GM18511 (cell line): ENCODE results near the gene ACSM3.
"Not testable (repeated sequence)": the region's sequence is repeated elsewhere in the genome, so short reads cannot be mapped to it uniquely, and the experiment has no call there.

Source experiments
- ATAC-seq: cut with Tn5 transposase; IDR thresholded peaks from one replicate; pipeline ENCODE4 v1.9.1; 2021; ENCODE audit warnings: mild to moderate bottlenecking, moderate library complexity; ENCODE audit not compliant: unreplicated experiment

The ACSM3 gene

DNA sequence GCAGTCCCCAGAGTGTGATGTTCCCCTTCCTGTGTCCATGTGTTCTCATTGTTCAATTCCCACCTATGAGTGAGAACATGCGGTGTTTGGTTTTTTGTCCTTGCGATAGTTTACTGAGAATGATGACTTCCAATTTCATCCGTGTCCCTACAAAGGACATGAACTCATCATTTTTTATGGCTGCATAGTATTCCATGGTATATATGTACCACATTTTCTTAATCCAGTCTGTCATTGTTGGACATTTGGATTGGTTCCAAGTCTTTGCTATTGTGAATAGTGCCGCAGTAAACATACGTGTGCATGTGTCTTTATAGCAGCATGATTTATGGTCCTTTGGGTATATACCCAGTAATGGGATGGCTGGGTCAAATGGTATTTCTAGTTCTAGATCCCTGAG, 8.0 kb upstream of the ACSM3 start:
- not testable (repeated sequence) for ATAC-seq

GRCh38 chr16:20760346-20760745, 3.5 kb upstream of the ACSM3 start:
- ATAC-seq: no peak

DNA sequence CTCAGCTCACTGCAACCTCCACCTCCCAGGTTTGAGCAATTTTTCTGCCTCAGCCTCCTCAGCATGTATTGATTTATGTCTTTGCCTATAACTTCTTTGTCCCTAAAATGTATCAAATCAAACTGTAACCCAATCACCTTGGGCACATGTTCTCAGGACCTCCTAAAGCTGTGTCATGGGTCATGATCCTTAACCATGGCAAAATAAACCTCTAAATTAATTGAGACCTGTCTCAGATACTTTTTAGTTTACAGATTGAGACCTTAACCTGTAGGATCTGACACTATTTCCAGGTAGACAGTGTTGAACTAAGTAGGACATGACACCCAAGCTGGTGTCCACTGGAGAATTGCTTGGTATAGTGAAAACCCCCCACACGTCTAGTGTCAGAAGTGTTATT, 2.6 kb upstream of the ACSM3 start:
- no peak for ATAC-seq

DNA sequence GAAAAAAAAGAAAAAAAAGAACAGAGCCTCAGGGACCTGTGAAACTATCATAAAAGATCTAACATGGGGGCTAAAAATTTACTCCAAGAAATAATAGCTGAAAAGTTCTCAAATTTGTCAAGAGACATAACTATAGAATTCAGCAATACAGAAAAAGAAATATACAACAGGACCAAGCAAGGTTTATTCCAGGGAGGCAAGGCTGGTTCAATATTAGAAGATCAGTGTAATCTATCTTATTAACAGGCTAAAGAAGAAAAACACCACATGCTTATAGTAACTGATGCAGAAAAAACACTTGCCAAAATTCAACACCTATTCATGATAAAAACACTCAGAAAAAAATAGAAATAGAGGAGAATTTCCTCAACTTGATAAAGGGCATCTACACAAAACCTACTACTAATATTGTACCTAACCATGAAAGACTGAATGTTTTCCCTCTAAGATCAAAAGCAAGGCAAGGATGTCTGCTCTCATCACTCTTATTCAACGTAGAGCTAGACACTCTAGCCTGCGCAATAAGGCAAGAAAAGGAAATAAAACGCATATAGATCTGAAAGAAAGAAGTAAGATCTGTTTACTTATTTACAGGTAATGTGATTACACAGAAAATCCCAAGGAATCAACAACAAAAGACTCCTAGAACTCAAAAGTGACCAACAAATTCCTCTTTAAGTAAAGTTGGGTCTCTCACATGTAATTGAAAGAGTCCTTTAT, 1.2 kb upstream of the ACSM3 start:
- no peak for ATAC-seq

DNA sequence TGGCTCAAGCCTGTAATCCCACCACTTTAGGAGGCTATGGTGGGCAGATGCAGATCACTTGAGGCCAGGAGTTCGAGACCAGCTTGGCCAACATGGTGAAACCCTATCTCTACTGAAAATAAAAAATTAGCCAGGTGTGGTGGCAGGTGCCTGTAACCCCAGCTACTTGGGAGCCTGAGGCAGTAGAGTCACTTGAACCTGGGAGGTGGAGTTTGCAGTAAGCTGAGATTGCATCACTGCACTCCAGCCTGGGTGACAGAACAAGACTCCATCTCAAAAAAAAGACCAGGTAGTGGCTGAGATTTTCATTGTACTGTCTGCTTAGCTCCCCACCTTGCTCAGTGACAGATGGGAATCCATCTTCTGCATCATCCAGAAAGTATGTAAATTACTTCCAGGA, 634 bp downstream of the ACSM3 start:
- not testable (repeated sequence) for ATAC-seq

DNA sequence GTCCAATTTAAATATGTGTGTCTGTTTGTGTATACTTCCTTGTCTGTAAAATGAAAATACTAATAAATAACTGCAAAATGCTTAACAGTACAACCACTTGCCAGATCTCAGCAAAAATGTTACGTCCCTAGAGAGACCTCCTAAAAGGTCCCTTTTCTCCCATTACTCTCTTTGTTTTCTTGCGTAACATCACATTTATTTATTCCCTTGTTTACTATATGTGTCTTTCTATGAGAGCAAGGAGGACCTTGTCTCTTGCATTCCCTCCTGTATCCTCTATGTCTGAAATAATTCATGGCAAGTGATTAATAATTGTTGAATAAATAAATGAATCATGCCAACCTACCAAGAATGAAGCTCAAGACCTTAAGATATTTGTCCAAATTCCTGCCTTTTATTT, 1.9 kb downstream of the ACSM3 start:
- no peak for ATAC-seq

- no peak for ATAC-seq
These were observed 2.5 kb downstream of the ACSM3 start for GRCh38 chr16:20766294-20766693.

- ATAC-seq: no peak
These were observed 3.8 kb downstream of the ACSM3 start for GRCh38 chr16:20767577-20767976.

DNA sequence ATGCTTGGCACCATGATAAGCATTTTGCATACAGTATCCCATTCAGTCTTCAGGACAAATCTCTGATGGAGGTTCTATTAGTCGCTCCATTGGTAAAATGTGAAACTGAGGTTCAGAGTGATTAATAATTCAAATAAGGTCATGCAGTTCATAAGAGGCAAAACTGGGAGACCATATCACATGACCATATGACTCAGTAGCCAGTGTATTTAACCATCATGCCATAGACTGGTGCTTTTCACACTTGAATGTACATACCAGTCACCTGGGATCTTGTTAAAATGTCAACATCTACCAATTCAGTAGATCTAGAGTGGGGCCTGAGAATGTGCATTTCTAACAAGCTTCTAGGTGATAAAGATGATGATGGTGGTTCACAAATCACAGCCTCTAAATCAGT, 4.3 kb downstream of the ACSM3 start:
- no peak for ATAC-seq

GRCh38 chr16:20768818-20769217, 5.0 kb downstream of the ACSM3 start:
- no peak for ATAC-seq

- no peak for ATAC-seq
These were observed 9.9 kb downstream of the ACSM3 start for GRCh38 chr16:20773679-20774078.

DNA sequence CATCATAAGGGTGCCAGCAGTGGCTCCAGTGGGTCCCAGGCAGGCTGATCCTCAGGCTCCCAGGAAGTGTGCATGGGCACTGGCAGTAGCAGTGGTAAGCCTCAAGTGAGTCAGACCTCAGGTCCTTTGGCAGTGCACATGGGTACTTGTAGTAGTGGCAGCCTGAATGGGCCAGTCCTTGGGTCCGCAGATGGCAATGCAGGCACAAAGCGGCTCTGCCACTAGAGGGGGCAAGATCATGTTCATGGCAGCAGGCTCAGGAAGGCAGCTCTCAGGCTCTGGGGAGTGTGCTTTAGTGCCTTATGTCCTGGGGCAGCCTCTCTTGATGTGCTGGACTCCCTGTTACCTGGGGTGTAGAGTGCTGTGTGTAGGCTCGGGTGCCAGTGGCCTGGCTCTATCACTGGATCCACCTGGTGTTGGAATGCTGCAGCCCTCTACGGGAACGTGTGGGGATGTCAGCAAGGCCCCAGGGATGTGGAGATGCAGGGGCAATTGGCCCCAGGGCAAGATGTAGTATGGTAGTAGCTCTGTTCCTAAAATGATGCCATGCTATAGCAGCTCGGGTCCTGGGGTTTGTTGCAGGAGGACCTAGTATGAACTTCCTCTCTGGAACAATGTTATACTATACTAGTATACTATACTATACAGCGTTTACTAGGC, 11.0 kb downstream of the ACSM3 start:
- ATAC-seq: no peak

GRCh38 chr16:20781697-20782096, 17.9 kb downstream of the ACSM3 start:
- no peak for ATAC-seq

GRCh38 chr16:20782470-20782869, 18.7 kb downstream of the ACSM3 start:
- ATAC-seq: no peak

DNA sequence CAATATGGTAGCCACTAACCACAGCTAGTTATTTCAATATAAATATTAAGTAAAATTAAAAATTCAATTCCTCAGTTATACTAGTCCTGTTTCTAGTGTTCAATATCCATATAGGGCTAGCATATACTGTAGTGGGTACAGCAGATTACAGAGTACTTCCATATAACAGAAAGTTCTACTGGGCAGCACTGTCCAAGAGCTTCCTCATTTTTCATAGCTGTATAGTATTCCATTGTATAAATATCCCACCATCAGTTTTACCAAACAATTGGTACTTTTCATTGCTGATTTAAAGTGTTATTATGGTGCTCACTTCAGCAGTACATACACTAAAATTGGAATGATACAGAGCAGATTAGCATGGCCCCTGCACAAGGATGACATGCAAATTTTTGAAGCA, 20.4 kb downstream of the ACSM3 start:
- ATAC-seq: no peak

DNA sequence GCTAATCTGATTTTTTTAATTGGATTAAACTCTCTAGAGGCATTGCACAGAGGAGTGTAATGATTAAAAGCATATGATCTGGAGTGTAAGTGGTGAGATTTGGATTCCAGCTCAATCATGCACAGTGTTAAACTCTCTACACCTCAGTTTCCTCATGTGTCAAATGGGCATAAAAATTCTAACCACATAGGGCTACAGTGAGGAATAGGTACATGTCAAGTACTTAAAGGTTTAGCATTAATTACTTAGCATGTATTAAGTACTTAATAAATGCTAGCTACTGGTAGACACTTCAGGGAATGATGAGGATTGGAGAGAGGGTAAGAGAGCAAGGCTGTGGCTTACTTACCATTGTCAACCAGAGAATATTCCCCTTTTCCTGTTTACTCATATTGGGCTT, 25.3 kb downstream of the ACSM3 start:
- ATAC-seq: no peak

DNA sequence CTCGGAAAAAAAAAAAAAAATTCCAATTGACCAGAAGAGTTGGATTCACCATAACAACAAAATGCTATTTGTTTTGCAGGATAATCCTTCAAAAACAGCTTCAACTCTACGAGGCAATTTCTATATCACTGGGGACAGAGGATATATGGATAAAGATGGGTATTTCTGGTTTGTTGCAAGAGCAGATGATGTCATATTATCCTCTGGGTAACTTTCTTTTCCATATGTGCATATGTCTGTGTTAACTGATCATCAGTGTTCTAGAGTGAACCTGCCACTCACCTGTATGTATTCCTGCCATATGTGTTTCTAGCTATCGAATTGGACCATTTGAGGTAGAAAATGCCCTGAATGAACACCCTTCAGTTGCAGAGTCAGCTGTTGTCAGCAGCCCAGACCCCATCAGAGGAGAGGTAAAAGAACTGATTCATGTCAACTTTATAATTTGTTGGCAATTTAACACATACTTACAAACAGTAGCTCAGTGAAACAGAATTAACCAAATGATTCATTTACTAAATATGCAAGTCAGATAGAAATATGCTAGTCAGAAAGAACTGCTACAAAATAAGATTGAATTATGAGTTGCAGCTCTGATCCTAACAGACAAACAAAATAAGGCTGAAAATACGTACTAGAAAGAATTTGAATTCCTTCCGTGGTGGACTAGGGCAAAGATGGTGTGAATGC, 28.3 kb downstream of the ACSM3 start:
- no peak for ATAC-seq

- ATAC-seq: no peak
These were observed 34.5 kb downstream of the ACSM3 start for GRCh38 chr16:20798364-20798763.

DNA sequence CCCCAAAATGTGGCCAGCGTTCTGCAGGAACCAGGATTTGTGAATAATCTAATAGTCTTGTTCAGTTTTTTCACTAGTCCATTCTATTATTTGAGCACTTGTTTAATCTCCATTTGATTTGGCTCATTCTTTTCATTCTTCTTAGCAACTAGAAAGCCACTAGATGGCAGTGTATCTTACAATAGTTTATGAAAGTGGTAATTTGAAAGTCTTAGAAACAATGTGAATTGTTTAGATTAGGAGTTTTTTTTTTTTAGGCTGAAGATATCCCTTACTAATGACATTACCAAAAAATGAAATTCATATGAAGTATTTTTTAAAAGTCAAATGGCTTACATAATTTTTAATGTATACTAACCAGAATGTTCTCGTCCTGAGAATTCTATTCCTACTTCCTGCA, 35.8 kb downstream of the ACSM3 start:
- ATAC-seq: no peak

DNA sequence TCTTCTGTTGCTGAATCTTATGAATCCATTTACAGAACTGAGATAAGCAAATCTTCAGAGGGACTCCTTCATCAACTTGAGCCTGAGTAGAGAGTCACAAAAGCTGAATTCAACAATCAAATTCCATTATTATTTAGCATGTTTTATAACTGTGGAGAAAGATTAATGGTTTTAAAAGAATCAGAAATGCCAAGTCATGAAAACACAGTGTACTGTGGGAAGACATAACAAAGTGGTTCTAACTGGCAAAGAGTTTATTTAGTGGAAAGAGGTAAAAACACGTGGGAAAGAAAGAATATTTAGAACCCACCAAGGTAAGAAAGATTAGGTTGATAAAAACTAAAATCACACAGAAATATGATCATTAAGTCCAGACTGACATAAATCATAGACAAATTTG, 37.5 kb downstream of the ACSM3 start:
- ATAC-seq: no peak

DNA sequence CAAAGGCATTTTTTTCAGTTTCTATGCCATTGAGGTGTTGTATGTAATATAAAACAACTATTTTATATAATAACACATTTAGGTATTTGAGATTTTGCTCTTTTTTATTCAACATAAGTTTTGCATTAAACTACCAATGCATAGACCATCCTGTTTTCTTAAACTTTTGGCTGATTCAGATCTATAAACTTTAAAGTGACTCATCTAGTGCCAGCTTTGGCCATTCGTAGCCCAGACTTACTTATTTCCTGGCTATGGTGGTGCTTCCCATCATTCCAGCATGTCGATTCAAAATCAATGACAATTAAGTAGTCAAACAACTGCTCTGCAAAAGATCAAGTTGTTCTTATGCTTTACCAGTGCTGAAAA, 39.4 kb downstream of the ACSM3 start:
- ATAC-seq: no peak

DNA sequence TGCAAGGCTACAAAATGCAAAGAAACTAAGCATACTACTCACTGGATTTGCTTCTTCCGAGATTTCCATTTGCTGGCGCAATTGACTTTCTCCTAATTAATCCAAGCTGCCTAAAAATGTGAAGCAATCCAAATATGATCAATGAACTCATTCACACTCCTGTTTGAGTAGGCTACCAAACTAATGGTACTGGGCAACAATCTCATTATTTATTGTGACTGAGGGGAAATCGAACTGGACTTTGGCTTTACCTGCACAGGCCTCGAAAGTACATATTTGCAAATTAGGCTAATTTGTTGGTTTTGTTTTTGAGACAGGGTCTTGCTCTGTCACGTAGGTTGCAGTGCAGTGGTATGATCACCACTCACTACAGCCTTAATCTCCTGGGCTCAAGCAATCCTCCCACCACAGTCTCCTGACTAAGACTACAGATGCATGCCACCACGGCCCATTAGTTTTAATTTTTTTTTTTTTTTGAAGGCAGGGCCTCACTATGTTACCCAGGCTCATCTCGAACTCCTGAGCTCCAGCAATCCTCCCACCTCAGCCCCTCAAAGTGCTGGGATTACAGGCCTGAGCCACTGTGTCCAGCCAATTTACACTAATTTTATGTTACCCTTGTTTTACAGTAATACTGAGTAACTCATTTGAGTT, 39.9 kb downstream of the ACSM3 start:
- no peak for ATAC-seq
